GM12878 (cell line): Measurements from ENCODE around the gene CALHM2. TPM values are rescaled to one million over a fixed set of nuclear protein-coding genes. Genes with fewer than 3 reads are reported as not detected.
A peak's percentile ranks its signal among the peaks of the same experiment; 100 is the strongest.

ENCODE experiments used
- ASH2L ChIP-seq: fragments of 300-600, 200-600 bp; sonication (generic); IDR thresholded peaks from 2 replicates; pipeline ENCODE4 v1.6.1; 2017; ENCODE audit warnings: low read depth, mild to moderate bottlenecking, borderline replicate concordance
- BCL11A ChIP-seq: IDR thresholded peaks from 2 replicates; pipeline ENCODE4 v1.6.1; 2011; ENCODE audit warnings: low read depth, low read length
- BCLAF1 ChIP-seq: fragments of 450-650 bp; IDR thresholded peaks from 2 replicates; pipeline ENCODE4 v1.6.1; 2017; ENCODE audit warnings: antibody characterized with exemption, mild to moderate bottlenecking, moderate library complexity
- BMI1 ChIP-seq: fragments of 450-650 bp; IDR thresholded peaks from 2 replicates; pipeline ENCODE4 v1.6.1; 2016; ENCODE audit warnings: mild to moderate bottlenecking, moderate library complexity, borderline replicate concordance
- CBFB ChIP-seq: IDR thresholded peaks from 2 replicates; pipeline ENCODE4 v1.6.1; 2016; ENCODE audit warnings: antibody characterized with exemption, low read depth
- CHD1 ChIP-seq: IDR thresholded peaks from 2 replicates; pipeline ENCODE4 v1.6.1; 2012; ENCODE audit warnings: low read depth, low read length, improper control_type of control experiment
- GABPA ChIP-seq: IDR thresholded peaks from 2 replicates; pipeline ENCODE4 v1.6.1; 2014; ENCODE audit warnings: antibody characterized with exemption, low read depth, mild to moderate bottlenecking, inconsistent platforms
- IRF3 ChIP-seq: fragments of 450-650 bp; IDR thresholded peaks from 2 replicates; pipeline ENCODE4 v1.6.1; 2014; ENCODE audit warnings: mild to moderate bottlenecking
- JUNB ChIP-seq: IDR thresholded peaks from 2 replicates; pipeline ENCODE4 v1.6.1; 2016; ENCODE audit warnings: antibody characterized with exemption, mild to moderate bottlenecking
- JUND ChIP-seq: IDR thresholded peaks from 2 replicates; pipeline ENCODE4 v1.6.1; 2012; ENCODE audit warnings: low read depth, mild to moderate bottlenecking, low read length, improper control_type of control experiment, moderate library complexity
- KAT2A ChIP-seq: conservative IDR thresholded peaks from 2 replicates; pipeline ENCODE4 v1.6.1; 2011; ENCODE audit warnings: low read depth, low read length; ENCODE audit not compliant: control insufficient read depth
- MAX ChIP-seq: IDR thresholded peaks from 2 replicates; pipeline ENCODE4 v1.6.1; 2012; ENCODE audit warnings: low read depth, low read length, improper control_type of control experiment
- MYB ChIP-seq: fragments of 150-350 bp; IDR thresholded peaks from 2 replicates; pipeline ENCODE4 v1.6.1; 2014; ENCODE audit warnings: mild to moderate bottlenecking, low read depth, low read length, borderline replicate concordance
- NFIC ChIP-seq: IDR thresholded peaks from 2 replicates; pipeline ENCODE4 v1.6.1; 2012; ENCODE audit warnings: low read depth, mild to moderate bottlenecking, inconsistent platforms, low read length, moderate library complexity
- POLR2A ChIP-seq: IDR thresholded peaks from 2 replicates; pipeline ENCODE4 v1.6.1; 2011; ENCODE audit warnings: low read depth, mild to moderate bottlenecking, low read length
- RAD21 ChIP-seq: IDR thresholded peaks from 2 replicates; pipeline ENCODE4 v1.6.1; 2011; ENCODE audit warnings: mild to moderate bottlenecking, low read depth, low read length, moderate library complexity; ENCODE audit not compliant: insufficient read depth
- SMC3 ChIP-seq: IDR thresholded peaks from 2 replicates; pipeline ENCODE4 v1.6.1; 2011; ENCODE audit warnings: low read length, improper control_type of control experiment, borderline replicate concordance
- SP1 ChIP-seq: IDR thresholded peaks from one replicate; pipeline ENCODE4 v1.6.1; 2011; ENCODE audit warnings: low read depth, low read length
- SRF ChIP-seq, 2 experiments: IDR thresholded peaks; 2 replicates each; pipeline ENCODE4 v1.6.1; 2011; ENCODE audit warnings: low read depth in 2 of 2, low read length in 2 of 2, mild to moderate bottlenecking in 1 of 2, moderate library complexity in 1 of 2
- TAF1 ChIP-seq: IDR thresholded peaks from 2 replicates; pipeline ENCODE4 v1.6.1; 2011; ENCODE audit warnings: mild to moderate bottlenecking, low read depth, low read length, borderline replicate concordance
- TCF7 ChIP-seq: IDR thresholded peaks from 2 replicates; pipeline ENCODE4 v1.6.1; 2014; ENCODE audit warnings: antibody characterized with exemption, borderline replicate concordance
- WRNIP1 ChIP-seq: IDR thresholded peaks from 2 replicates; pipeline ENCODE4 v1.6.1; 2011; ENCODE audit warnings: low read depth, low read length, improper control_type of control experiment, borderline replicate concordance
- ZBTB40 ChIP-seq: fragments of 450-650 bp; IDR thresholded peaks from 2 replicates; pipeline ENCODE4 v1.6.1; 2016; ENCODE audit warnings: mild to moderate bottlenecking, moderate library complexity, borderline replicate concordance
- ZNF217 ChIP-seq: fragments of 450-650 bp; IDR thresholded peaks from 2 replicates; pipeline ENCODE4 v1.6.1; 2017; ENCODE audit warnings: antibody characterized with exemption, mild to moderate bottlenecking
- polyA plus RNA-seq, 11 experiments: library from polyadenylated mRNA; depleted of rRNA in 4 of 11; unstranded in 6 of 11; stranded (reverse) in 5 of 11; fragments of >200 nt; fragmentation: Nextera tagmentation in 4 of 11; fragmentation: Illumina TruSeq in 1 of 11; extraction: Ambion mirVana in 4 of 11; extraction: Trizol in 1 of 11; gene quantifications; 1 replicate in 1 of 11; 2 replicates in 10 of 11; pipeline versions ENCODE4 v1.2.1 to v1.2.3, GENCODE V29; 2011 to 2016; ENCODE audit warnings: inconsistent platforms in 2 of 11, missing spikeins in 2 of 11, low read depth in 1 of 11
- total RNA-seq, 4 experiments: library from RNA; depleted of rRNA in 3 of 4; stranded (reverse); fragments of >200 nt in 3 of 4; fragmentation: Illumina TruSeq in 1 of 4; extraction: Trizol in 1 of 4; gene quantifications; 2 replicates each; pipeline versions ENCODE4 v1.2.1 to v1.2.3, GENCODE V29; 2013 to 2021

CALHM2 gene
- total and polyA plus RNA-seq, 10 of the 15 experiments (the other 5 are each of a cell fraction or from before 2014, with no cell fraction given), result 0.60 to 23.7 (median 9.3) TPM

- TF ChIP-seq RAD21 (no peak), MAX (no peak), POLR2A (peak; percentile 76), IRF3 (no peak), JUND (no peak), BCLAF1 (no peak), ZBTB40 (no peak), SMC3 (no peak), BMI1 (no peak), TCF7 (no peak), ZNF217 (no peak), GABPA (no peak), SP1 (no peak), ASH2L (no peak), CBFB (no peak), TAF1 (peak; percentile 51; the same call in 1 of the 2 replicates), CHD1 (no peak), JUNB (no peak), WRNIP1 (no peak), NFIC (no peak), MYB (no peak), SRF (IDR thresholded peaks at IDR 0.05; ENCODE audit: low read depth in 2 of 2, low read length in 2 of 2) (no peak), KAT2A (no peak), BCL11A (no peak)
Measured at GRCh38 chr10:103472005-103472404, 19.8 kb upstream of the CALHM2 start (continued).
